ENCODE data around the gene DTX1. TPM values are rescaled to one million over a fixed set of nuclear protein-coding genes. Genes with fewer than 3 reads are reported as not detected.

DTX1 gene
- 0.68 TPM for total RNA-seq

DNA sequence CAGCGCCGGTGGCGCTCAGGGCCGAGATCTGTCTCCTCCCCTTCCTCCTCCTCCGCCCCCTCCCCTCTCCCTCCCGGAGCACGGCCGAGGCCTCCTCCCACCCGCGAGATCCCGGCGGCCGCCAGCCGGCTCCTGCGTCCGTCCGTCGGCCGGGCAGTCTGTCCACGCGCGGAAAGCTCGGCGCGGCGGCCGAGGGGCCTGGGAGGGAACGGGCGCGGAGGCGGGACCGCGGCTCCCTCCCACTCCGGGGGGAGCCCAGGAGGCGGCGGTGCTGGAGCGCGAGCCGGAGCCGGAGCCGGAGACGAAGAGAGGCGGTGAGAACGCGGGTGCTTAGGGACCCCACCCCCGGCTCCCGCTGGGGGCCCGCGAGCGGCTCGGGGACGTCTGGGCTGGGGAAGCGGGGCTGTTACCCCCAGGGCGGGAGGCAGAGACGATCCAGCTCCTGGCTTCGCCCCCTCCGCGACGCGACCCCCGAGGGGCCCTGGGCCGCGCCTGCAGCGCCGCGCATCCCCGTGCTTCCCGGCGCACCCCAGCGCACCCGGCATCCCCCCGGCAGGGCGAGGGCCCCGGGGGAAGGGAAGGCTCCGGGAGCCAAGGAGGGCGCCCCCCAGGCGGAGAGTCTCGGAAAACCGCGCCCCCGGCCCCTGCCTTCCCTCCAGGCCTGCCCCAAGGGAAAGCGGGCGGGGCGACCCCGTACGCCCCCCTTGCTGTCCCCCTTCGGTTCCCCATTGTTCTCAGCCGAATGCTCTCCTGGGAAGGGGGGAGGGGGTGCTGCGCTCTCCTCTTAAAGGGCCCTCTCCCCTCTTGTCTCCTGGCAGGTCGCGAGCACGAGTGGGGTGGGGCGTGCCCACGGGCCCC, at the start of gene DTX1:
Gene DTX1, plus strand, starts transcription at position 100 of the 858 bp plus-strand sequence. CDS start 1,463 bp downstream, outside the sequence.
- ATAC-seq: peak; percentile 14

- ATAC-seq: no peak
Measured at GRCh38 chr12:113007166-113007565, 49.4 kb upstream of the DTX1 start.

DNA sequence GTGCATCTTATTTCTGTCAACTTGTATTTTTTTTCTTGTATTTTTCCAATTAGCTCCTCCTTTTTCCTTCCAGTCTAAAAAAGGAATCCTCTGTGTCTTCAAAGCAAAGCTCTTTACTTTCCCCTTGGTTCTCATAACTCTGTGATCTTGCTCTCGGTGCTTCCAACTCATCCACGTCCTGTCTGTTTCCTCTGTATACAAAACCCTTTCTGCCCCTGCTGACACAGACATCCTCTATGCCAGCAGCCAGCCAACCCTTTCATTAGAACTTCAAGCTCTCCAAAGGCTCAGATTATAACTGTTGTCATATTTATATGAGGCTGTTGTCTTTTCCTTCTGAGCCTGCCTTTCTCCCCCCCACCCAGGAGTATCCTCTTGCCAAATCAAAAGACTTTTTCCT, 45.8 kb upstream of the DTX1 start:
- ATAC-seq: no peak

- ATAC-seq: no peak
Measured at GRCh38 chr12:113014565-113014964, 42.0 kb upstream of the DTX1 start.

GRCh38 chr12:113016796-113017195, 39.7 kb upstream of the DTX1 start:
- no peak for ATAC-seq

DNA sequence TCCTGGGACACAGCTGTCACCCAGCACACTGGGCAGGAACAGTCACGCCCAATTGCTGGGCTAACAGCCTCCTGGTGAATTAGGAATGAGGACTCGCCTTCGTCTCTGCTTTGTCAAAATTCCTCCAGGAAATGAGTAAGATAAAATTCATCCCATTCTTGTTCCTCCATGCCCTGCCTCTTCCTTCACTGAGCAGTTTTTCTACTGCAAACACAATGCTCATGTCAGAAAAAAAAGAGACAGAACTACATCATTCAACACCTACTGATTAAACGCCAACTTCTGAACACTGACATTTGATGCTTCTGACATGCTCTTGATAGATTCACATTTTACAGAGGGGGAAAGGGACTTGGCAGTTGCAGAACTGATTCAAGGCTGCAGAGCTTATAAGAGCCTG, 37.5 kb upstream of the DTX1 start:
- peak; percentile 43 for ATAC-seq

- no peak for ATAC-seq
Measured at GRCh38 chr12:113021500-113021899, 35.0 kb upstream of the DTX1 start.

GRCh38 chr12:113022563-113023297, 33.8 kb upstream of the DTX1 start:
- ATAC-seq: no peak

- no peak for ATAC-seq
Measured at GRCh38 chr12:113027726-113028125, 28.8 kb upstream of the DTX1 start.

- ATAC-seq: peak; percentile 69
Measured at GRCh38 chr12:113030875-113031525, 25.5 kb upstream of the DTX1 start.

- no peak for ATAC-seq
Measured at GRCh38 chr12:113039911-113040445, 16.6 kb upstream of the DTX1 start.

DNA sequence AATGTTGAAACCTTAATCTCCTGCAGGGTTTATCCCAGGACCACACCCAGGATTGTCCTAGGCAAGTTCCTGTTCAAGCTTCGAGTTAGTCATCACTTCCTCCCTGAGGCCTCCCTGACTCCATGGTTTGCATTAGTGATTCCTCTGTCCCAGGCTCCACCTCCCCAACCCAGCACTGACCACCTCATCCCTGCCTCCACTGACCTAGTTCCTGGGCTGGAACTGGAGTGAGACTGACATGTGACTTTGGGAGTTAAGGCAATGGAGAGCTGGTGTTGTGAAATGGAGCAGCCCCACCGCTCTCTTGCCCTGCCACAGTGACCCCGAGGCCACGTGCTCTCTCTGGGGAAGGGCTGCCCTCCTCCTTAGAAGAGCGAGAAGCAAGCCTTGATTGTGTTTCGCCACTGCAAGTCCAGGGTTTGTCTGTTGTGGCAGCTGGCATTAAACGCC, 15.8 kb upstream of the DTX1 start:
- peak; percentile 96 for ATAC-seq

DNA sequence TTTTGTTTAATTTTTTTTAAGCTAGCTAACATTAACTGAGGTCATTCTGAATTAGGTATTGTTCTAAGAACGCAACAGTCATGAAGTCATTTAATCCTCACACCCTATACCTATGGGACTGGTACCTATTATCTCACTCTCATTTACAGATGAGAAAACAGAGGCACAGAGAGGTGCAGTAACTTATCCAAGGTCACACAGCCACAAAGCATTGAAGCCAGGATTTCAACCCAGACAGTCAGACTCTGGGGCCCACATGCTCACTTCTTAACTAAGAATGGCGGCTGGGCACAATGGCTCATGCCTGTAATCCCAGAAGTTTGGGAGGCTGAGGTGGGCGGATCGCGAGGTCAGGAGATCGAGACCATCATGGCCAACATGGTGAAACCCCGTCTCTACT, 15.0 kb upstream of the DTX1 start:
- no peak for ATAC-seq

DNA sequence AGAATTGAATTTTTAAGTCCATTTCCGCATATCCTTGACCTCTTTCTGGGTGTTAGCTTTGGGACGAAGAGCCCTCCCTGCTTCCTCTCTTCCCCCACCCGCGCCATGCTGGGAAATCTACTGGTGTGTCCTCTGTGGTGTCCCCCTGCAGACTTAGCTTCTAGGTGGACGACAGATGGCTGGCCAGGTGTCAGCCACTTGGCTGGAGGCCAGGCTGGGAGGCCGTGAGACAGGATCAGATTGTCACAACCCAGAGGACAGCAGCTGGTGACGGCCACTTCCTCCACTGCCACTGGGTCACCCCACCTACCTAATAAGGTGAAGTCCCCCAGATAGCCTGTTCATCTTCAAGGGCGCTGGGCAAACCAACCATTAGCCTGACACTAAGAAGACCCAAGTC, 13.3 kb upstream of the DTX1 start:
- no peak for ATAC-seq

- ATAC-seq: no peak
Measured at GRCh38 chr12:113044516-113044915, 12.0 kb upstream of the DTX1 start.

DNA sequence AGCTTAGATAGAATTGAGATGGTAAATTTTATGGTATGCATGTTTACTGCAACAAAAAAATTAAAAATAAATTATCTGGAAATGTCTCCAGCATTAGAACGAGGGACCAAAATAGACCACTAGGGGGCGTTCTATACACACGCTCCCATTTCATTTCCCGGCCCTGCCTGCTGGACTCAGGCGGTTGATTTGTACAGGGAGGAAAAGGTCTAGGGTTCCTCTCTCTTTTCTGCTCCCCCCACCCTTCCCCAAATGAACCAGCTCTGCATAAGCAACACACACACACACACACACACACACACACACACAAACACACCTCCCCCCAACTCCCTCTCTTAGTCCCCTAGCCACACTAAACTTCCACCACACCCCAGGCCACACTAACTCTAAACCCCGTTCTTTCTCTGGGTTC, 7.8 kb upstream of the DTX1 start:
- ATAC-seq: peak; percentile 79

DNA sequence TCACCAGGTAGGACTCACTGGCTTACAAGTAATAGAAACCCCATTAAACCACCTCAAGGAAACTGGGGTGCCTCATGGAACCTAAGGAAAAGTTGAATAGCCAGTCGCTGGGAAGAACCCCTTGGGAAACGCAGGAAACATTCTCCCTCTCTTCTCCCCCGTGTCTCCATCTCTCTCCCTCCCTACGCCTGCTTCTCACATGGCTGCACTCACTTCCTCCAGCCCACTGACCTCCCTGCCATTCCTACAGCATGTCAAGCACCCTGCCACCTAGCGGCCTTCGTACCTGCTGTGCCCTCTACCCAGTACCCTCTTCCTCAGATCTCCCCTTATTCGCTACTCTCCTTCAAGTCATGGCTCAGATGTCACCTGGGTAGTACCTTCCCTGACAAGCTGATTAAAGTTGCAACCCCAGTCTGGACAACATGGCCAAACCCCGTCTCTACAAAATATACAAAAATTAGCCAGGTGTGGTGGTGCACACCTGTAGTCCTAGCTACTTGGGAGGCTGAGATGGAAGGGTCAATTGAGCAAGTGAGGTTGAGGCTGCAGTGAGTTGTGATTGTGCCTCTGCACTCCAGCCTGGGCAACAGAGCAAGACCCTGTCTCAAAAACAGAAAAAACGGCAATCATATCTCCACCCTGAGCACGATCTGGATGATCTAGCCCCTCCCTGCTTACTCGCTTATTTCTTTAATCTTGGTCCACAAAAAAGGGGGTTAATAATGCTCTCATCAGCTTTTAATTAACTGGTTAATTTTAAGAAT, 6.4 kb upstream of the DTX1 start:
- ATAC-seq: no peak

- ATAC-seq: no peak
Measured at GRCh38 chr12:113050795-113051194, 5.7 kb upstream of the DTX1 start.

DNA sequence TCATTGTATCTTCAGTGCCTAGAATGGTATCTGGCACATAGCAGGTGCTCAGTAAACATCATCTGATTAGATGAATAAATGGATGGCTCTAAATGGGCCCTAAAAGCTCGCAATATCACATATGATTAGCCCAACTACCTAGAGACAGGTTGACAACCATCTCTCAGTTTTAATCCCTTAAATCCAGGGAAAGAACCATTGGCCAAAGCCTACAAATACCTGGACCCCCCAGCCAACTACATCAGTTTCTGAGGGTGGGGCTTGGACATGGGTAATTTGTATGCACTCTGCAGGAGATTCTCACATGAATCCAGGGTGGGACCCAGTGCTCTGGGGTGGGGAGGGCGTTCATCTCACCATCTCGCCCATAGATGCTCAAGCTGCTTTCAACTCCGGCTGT, 4.8 kb upstream of the DTX1 start:
- ATAC-seq: no peak

GRCh38 chr12:113052326-113052725, 4.2 kb upstream of the DTX1 start:
- ATAC-seq: no peak

DNA sequence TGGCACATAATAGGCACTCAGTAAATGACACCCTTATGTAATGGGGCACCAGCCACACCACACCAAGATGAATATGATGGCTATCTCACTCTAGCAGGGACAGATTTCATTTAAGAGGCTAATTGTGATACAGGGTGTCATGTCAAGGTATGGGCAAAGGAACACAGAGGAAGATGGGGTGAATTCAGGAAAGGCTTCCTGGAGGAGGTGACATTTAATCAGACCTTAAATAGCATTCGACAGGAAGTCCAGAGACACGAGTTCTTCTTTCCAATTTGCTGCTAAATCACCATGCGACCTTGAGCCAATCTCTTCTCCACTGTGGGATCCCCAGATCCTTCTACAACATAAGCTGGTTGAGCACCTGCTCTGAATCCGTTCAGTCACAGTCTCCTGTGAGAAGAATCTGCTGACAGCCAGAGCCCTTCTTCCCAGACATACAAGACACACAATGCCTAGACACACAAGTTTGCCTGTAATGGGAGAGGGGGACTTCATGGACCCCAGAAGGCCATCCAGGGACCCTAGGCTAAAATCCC, 1.5 kb upstream of the DTX1 start:
- no peak for ATAC-seq
